Stimulated activated CD4-positive, alpha-beta T cell treated with anti-CD3 and anti-CD28 coated beads, Interleukin-15, amount 100 ng/mL, for 24 hours (primary cell): ENCODE data around the gene TRMT10B.
A peak's percentile ranks its signal among the peaks of the same experiment; 100 is the strongest.
"Not testable (repeated sequence)": the region's sequence is repeated elsewhere in the genome, so short reads cannot be mapped to it uniquely, and the experiment has no call there.

ENCODE experiments used
- DNase-seq: peaks from one replicate; pipeline ENCODE4 v3.0.0-alpha.2; 2020

The TRMT10B gene

DNA sequence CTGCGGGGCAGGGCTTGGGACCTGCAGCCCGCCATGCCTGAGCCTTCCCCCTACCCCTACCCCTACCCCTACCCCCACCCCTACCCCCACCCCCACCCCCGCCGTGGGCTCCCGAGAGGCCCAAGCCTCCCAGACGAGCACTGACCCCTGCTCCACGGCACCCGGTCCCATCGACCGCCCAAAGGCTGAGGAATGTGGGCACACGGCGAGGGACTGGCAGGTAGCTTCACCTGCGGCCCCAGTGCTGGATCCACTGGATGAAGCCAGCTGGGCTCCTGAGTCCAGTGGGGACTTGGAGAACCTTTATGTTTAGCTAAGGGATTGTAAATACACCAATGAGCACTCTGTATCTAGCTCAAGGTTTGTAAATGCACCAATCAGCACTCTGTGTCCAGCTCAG, 1.5 kb upstream of the TRMT10B start:
- not testable (repeated sequence) for DNase-seq

DNA sequence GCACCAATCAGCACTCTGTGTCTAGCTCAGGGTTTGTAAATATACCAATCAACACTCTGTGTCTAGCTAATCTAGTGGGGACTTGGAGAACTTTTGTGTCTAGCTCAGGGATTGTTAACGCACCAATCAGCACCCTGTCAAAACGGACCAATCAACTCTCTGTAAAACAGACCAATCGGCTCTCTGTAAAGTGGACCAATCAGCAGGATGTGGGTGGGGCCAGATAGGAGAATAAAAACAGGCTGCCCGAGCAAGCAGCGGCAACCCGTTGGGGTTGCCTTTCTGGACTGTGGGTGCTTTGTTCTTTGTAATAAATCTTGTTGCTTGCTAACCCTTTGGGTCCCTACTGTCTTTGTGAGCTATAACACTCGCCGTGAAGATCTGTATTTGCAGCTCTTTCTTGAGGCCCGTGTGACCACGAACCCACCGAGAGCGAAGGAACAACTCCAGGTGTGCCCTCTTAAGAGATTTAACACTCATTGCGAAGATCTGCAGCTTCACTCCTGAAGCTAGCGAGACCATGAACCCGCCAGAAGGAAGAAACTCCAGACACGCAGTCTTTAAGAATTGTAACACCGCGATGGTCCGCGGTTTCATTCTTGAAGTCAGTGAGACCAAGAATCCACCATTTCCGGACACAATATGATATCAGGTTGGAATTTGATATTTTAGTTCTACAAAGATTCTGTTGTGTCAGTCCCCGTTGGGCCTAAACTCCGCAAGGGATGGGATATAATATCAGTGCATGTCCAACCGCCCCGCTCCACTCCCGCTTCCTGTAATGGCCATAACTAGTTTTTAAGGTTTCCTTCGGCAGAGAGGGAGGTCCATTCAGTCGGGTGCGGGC, 740 bp upstream of the TRMT10B start:
- DNase-seq, result peak; percentile 34

GRCh38 chr9:37758747-37759146, 5.1 kb downstream of the TRMT10B start:
- DNase-seq, result no peak

- no peak for DNase-seq
Measured at GRCh38 chr9:37760416-37761161, 7.0 kb downstream of the TRMT10B start.

- DNase-seq, result no peak
Measured at GRCh38 chr9:37761511-37761910, 7.9 kb downstream of the TRMT10B start.

DNA sequence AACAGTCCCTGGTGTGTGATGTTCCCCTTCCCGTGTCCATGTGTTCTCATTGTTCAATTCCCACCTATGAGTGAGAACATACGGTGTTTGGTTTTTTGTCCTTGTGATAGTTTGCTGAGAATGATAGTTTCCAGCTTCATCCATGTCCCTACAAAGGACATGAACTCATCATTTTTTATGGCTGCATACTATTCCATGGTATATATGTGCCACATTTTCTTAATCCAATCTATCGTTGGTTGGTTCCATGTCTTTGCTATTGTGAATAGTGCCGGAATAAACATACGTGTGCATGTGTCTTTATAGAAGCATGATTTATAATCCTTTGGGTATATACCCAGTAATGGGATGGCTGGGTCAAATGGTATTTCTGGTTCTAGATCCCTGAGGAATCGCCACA, 11.7 kb downstream of the TRMT10B start:
- not testable (repeated sequence) for DNase-seq

DNA sequence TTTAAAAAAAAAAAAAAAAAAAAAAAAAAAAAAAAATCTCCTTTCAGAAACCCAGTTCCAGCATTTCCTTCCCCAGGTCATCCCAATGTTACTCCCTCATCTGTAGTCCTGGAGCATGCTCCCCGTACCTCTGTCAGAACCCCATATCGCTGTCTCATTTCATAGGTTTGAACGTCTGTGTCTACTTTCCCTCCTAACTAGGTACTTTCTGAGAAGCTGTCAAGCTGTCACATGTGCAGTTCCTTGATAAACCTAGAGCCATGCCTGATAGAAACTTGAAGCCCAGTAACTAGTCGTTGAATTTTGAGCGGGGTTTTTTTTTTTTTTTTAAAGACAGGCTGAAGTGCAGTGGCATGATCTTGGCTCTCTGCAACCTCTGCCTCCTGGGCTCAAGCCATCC, 15.7 kb downstream of the TRMT10B start:
- DNase-seq, result no peak

DNA sequence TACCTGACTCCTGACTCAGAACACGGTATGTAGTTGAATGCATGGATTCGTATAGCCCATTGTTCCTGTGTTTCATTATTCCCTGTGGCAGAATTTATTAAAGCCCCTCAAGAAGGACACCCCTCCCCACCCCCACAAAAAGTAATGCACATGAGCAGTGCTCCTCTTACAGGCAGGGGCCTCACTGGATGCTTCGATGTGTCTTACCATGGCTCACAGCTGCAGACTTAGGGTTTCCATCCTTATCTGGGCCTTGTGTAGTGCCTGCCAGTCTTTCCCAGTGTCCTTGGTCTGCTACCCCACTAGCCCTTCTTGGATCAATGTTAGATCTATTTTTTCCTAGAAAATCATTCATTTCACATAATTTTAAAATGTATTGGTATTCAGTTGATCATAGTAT, 16.4 kb downstream of the TRMT10B start:
- DNase-seq, result no peak

DNA sequence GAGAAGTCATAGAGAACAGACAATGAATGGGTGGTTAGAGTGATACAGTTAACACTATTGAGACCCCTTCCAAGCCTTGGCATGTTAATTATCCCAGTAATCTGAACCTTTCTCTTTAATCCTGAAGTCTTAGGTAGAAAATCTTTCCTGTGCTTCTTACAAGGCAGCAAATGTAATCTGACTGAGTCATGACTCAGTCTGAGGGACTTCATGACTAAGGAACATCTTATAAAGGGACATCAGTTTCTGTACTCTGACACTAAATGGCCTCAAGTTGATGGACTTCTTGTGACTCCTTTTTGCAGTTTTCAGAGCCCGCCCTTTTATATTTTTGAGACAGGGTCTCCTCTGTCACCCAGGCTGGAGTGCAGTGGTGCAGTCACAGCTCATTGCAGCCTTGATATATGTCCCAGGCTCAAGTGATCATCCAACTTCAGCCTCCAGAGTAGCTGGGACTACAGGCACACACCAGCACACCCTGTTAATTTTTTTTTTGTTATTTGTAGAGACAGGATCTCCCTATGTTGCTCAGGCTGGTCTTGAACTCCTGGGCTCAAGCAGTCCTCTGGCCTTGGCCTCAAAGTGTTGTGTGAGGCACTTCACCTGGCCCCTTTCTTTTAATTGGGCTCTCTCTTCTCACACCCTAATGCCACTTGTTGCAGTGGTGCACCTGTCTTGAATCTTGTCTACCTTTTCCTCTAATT, 21.8 kb downstream of the TRMT10B start:
- no peak for DNase-seq

DNA sequence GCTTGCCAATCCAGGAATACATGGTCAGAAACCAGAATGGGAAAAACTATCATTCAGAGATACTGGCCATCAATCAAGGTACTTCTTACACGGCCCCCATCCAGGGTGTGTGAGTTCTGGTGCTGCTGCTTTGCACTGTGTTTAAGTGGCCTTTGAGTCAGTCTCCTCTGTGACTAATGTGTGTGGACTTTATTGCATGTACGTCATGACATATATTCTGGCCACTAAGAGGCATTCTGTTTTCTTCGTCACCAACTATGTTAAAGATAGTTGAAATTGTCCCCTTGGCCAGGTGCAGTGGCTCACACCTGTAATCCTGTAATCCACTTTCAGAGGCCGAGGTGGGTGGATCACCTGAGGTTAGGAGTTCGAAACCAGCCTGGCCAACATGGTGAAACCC, 22.7 kb downstream of the TRMT10B start:
- no peak for DNase-seq

DNA sequence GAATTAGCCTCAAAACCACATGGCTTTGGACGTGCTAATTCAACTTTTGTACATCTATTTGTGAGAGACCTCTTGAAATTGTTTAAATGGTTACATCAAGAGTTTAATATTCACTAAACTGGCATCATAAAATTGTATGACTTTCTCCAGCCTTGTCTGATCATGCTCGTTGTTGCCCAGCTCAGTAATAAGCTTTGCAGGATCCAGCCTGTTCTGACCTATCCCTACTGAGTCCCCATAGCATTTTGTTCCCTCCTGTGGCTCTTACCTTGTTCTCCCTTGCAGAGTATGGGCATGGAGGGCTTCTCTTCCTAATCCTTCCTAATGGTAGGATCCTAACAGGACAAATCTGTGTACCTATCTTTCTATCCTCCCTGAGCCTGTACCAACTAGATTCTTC, 24.9 kb downstream of the TRMT10B start:
- DNase-seq, result no peak

GRCh38 chr9:37784291-37784615, 30.6 kb downstream of the TRMT10B start:
- no peak for DNase-seq

DNA sequence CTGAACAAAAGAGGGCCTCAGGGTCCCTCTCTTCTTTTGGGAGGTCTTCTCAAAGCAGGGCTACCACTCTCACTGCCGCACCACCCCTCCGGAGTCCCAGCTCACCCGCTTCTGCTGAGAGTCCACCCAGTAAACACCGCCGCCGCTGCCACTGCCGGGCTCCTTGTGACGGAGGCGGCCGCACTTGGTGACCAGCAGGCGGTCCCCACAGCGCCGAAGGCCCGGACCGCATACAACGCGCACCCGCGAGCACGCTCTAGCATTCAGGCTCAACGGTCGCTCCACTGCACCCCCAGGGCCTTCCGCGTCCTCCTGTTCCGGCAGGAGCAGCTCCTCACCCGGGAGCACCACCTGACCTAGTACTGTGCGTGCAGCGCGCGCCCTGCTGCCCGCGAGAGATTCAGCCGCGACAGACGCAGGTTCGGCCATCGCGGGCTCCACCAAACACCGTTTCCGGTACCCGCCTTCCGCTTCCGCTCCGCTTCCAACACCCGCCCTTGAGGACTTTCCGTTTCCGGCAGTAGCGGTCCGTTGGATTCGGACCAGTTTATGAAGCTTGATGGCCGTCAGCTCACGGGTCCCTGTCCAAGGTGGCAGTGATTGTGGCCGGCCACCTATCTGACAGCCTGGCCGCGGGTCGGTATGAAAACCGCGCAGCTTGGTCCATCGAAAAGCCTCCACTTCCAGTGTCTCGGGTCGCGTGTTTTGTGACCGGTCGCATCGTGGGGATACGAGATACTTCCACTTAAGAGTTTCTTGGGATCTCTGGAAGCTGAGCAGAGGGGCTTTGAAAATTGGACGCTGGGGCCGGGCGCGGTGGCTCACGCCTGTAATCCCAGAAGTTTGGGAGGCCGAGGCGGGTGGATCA, 31.2 kb downstream of the TRMT10B start, which contains the start of gene EXOSC3:
Gene EXOSC3 (minus strand): TSS at position 449 of the 868 bp plus-strand sequence. CDS start 20 bp downstream, at position 429.
- DNase-seq, result peak; percentile 93

DNA sequence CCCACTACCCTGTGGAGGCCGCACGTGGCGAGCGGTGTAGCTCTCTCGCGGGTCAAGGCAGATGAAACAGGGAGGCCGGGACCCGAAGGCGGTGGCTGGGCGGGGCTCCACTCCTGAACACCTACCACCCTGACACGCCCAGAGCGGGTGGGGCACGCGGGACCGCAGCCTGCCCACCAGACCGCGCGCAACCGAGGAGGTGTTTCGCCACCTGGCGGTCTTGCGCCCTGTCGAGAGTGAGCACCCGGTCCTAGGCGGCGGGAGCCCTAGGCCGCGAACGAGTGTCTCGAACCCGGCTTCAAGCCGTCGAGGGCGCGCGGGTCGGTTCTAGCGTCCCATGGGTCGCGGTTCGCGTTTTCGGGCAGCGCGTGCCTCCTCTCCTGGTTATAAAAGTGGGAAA, 33.5 kb downstream of the TRMT10B start:
- DNase-seq, result peak; percentile 16

DNA sequence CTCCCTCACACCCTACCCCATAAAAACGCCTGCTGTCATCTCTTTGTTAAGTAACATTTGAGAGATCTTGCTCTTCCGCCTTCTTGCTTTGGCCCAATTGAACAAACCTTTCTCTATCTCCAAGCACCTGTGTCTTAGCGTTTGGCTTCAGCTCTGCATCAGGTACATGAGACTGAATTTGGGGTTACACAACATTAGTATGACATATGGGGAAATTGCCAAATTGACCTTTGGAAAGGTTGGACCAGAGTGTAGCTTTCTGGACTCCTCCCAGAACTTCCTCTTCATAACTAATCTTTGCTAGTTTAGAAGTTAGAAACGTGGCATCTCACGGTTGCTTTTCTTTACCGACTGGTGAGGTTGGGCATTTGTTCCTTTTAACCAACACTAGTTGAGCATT, 34.7 kb downstream of the TRMT10B start:
- DNase-seq, result no peak

GRCh38 chr9:37790096-37790495, 36.5 kb downstream of the TRMT10B start:
- DNase-seq, result no peak

- DNase-seq, result no peak
Measured at GRCh38 chr9:37792122-37792521, 38.5 kb downstream of the TRMT10B start.

GRCh38 chr9:37796232-37796631, 42.6 kb downstream of the TRMT10B start:
- DNase-seq, result no peak

DNA sequence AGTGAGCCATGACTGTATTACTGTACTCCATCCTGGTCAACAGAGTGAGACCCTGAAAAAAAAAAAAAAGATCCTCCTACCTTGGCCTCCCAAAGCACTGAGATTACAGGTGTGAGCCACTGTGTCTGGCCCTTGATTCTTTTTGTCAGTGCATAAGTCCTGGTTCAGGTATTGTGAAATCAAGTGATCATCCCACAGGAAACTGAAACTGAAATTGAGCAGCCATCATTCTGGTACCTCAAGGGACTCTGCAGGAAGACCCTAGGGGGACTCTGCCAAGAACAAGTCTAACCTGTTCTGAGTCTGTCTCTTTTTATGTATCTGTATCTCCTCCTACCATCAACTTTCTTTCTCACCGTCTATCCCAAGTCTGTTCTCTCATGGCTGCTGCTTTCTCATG, 45.1 kb downstream of the TRMT10B start:
- DNase-seq, result no peak

DNA sequence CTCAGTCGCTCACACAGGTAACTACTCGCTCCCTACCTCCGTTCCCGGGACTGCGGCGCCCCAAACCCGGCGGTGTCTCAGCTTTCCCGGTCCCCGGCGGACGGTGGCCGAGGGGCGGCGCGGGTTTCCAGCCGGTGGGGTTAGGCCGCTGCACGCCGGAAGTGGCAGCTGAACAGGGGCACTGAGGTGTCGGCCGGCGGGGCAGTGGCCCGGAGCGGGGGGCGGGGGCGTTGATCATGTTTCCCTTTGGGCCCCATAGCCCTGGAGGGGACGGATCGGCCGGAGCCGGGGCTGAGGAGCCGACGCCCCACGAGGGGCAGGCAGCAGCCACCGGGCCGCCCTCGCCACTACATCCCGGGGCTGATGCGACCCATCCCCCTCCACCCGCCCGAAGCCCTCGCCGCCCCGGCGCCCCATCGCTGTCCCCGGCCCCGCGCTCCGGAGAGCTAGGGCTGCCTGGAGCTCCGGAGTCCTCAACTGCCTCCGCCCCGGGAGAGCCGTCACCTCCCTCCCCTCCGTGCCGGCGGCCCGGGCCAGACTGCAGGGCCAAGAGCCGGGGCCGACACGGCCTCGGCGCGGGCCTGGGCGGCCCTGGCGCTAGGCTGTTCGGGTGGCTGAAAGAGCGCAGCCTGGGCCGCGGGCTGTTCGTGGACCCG, 47.2 kb downstream of the TRMT10B start, which contains the start of gene DCAF10:
Gene DCAF10 (plus strand): TSS at position 167 of the 656 bp plus-strand sequence. CDS start 70 bp downstream, at position 237.
- DNase-seq, result peak; percentile 92

- DNase-seq, result peak; percentile 57
Measured at GRCh38 chr9:37801287-37801850, 47.8 kb downstream of the TRMT10B start.
